Tibial artery (tissue), 4 donors: ENCODE measurements around the gene KLHL8.

Experiments
- DNase-seq, 2 donors: peaks; one replicate each; pipeline ENCODE4 v3.0.0-alpha.2; 2019
- H3K27ac ChIP-seq, 2 donors: fragments of 200-600 bp; sonication (generic) in 1 of 2; 1 replicate in 1 of 2; 2 replicates in 1 of 2; pipeline ENCODE4 v1.5.1; 2018 to 2019; ENCODE audit warnings: mild to moderate bottlenecking in 1 of 2
- H3K27me3 ChIP-seq, 2 donors: fragments of 200-600 bp; sonication (generic) in 1 of 2; one replicate each; pipeline versions ENCODE4 v1.5.1 to v1.6.0; 2016 to 2019
- H3K36me3 ChIP-seq, 3 donors: fragments of 200-600 bp; sonication (generic) in 2 of 3; one replicate each; pipeline ENCODE4 v1.5.1; 2016 to 2019; ENCODE audit warnings: mild to moderate bottlenecking in 2 of 3
- H3K4me1 ChIP-seq, 4 donors: fragments of 200-600 bp; sonication (generic) in 2 of 4; 1 replicate in 3 of 4; 2 replicates in 1 of 4; pipeline ENCODE4 v1.5.1; 2016 to 2019
- H3K4me3 ChIP-seq, 2 donors: fragments of 200-600 bp; sonication (generic) in 1 of 2; 1 replicate in 1 of 2; 2 replicates in 1 of 2; pipeline ENCODE4 v1.5.1; 2018 to 2019; ENCODE audit warnings: mild to moderate bottlenecking in 2 of 2
- H3K9me3 ChIP-seq, 3 donors: fragments of 200-600 bp; sonication (generic) in 1 of 3; one replicate each; pipeline ENCODE4 v1.5.1; 2016 to 2019
- CTCF ChIP-seq, 2 experiments: fragments of 200-600 bp in 1 of 2; fragments of 450-650 bp in 1 of 2; IDR thresholded peaks; one replicate each; pipeline ENCODE4 v1.5.1; 2017 to 2019; ENCODE audit warnings: antibody characterized with exemption in 2 of 2, mild to moderate bottlenecking in 1 of 2, moderate library complexity in 1 of 2
- intact Hi-C: fragments of 100-400 bp; cut with DNase I; formaldehyde crosslinking; loops from one replicate; pipeline ENCODE4 v1.15.0; 2023; ENCODE audit warnings: low total_unique reads

Gene KLHL8

GRCh38 chr4:87166296-87166854, 54.0 kb downstream of the KLHL8 start:
- H3K36me3 ChIP-seq: peaks cover 6 to 27% (median 11%) of the 10 kb centered on the region in 3 donors
- H3K27me3 ChIP-seq: no peaks in the 10 kb centered on the region
- no peak overlapping the region for H3K4me3 ChIP-seq
- H3K4me1 ChIP-seq: no peaks in the 10 kb centered on the region
- DNase-seq: no peak
- intact Hi-C loops: no loop called here
- H3K27ac ChIP-seq: no peak overlapping the region
- TF ChIP-seq CTCF (IDR thresholded peaks at IDR 0.05): no peak
- H3K9me3 ChIP-seq: no peaks in the 10 kb centered on the region

- H3K9me3 ChIP-seq: no peaks in the 10 kb centered on the region
- H3K4me1 ChIP-seq: no peaks in the 10 kb centered on the region
- peaks cover 6 to 27% (median 11%) of the 10 kb centered on the region in 3 donors for H3K36me3 ChIP-seq
- no peak overlapping the region for H3K27ac ChIP-seq
- no peak for TF ChIP-seq CTCF (IDR thresholded peaks at IDR 0.05)
- no peak overlapping the region for H3K4me3 ChIP-seq
- intact Hi-C loops: no loop called here
- DNase-seq: no peak
- H3K27me3 ChIP-seq: no peaks in the 10 kb centered on the region
Measured at GRCh38 chr4:87165892-87166291, 54.5 kb downstream of the KLHL8 start.

GRCh38 chr4:87153078-87153870, 67.1 kb downstream of the KLHL8 start:
- intact Hi-C loops: loop anchor here (5.0 kb wide), 1 partner anchor 84 kb away; no protein-coding TSS in a partner anchor
- no peak for DNase-seq
- Histone ChIP-seq H3K27ac (no peak overlapping the region), H3K4me3 (no peak overlapping the region), H3K36me3 (no peaks in the 10 kb centered on the region), H3K9me3 (no peaks in the 10 kb centered on the region), H3K27me3 (no peaks in the 10 kb centered on the region), H3K4me1 (peaks cover 0 to 5% (median 0%) of the 10 kb centered on the region in 4 donors)
- no peak for TF ChIP-seq CTCF (IDR thresholded peaks at IDR 0.05)

GRCh38 chr4:87152310-87153041, 67.9 kb downstream of the KLHL8 start:
- TF ChIP-seq CTCF (IDR thresholded peaks at IDR 0.05): no peak
- Histone ChIP-seq H3K27ac (no peak overlapping the region), H3K9me3 (no peaks in the 10 kb centered on the region), H3K4me3 (no peak overlapping the region), H3K36me3 (no peaks in the 10 kb centered on the region), H3K4me1 (peaks cover 0 to 5% (median 0%) of the 10 kb centered on the region in 4 donors), H3K27me3 (no peaks in the 10 kb centered on the region)
- intact Hi-C loops: loop anchor here (5.0 kb wide), 1 partner anchor 85 kb away; no protein-coding TSS in a partner anchor
- no peak for DNase-seq

GRCh38 chr4:87151730-87152129, 68.7 kb downstream of the KLHL8 start:
- Histone ChIP-seq H3K36me3 (no peaks in the 10 kb centered on the region), H3K4me3 (no peak overlapping the region), H3K4me1 (peaks cover 0 to 5% (median 0%) of the 10 kb centered on the region in 4 donors), H3K9me3 (no peaks in the 10 kb centered on the region), H3K27ac (no peak overlapping the region), H3K27me3 (no peaks in the 10 kb centered on the region)
- TF ChIP-seq CTCF (IDR thresholded peaks at IDR 0.05): no peak
- no peak for DNase-seq
- intact Hi-C loops: loop anchor here (5.0 kb wide), 1 partner anchor 86 kb away; no protein-coding TSS in a partner anchor
